Activated CD4-positive, alpha-beta memory T cell treated with anti-CD3 and anti-CD28 coated beads for 36 hours (primary cell): ENCODE measurements around the gene CCDC43. TPM values are rescaled to one million over a fixed set of nuclear protein-coding genes. Genes with fewer than 3 reads are reported as not detected.
"Not testable (repeated sequence)": the region's sequence is repeated elsewhere in the genome, so short reads cannot be mapped to it uniquely, and the experiment has no call there.

Experiments
- CTCF ChIA-PET: fragments of 350-600 bp; sonication (Branson Sonifier 250); formaldehyde crosslinking; loops from one replicate; lab custom pipeline; 2021; ENCODE audit warnings: antibody characterized with exemption, inconsistent platforms; lab: Charles Lee
- POLR2A ChIA-PET: fragments of 350-600 bp; sonication (Branson Sonifier 250); formaldehyde crosslinking; loops from one replicate; lab custom pipeline; 2021; ENCODE audit warnings: antibody characterized with exemption; lab: Charles Lee
- DNase-seq: peaks from one replicate; pipeline ENCODE4 v3.0.0-alpha.2; 2020
- H3K27ac Mint-ChIP-seq: one replicate; pipeline ENCODE4 v1.8.0; 2021; ENCODE audit warnings: mixed read lengths
- H3K27me3 Mint-ChIP-seq: one replicate; pipeline ENCODE4 v1.8.0; 2021; ENCODE audit warnings: mixed read lengths
- H3K36me3 Mint-ChIP-seq: one replicate; pipeline ENCODE4 v1.8.0; 2021; ENCODE audit warnings: mixed read lengths
- H3K4me1 Mint-ChIP-seq: one replicate; pipeline ENCODE4 v1.8.0; 2021; ENCODE audit warnings: low read depth, mixed read lengths
- H3K4me3 Mint-ChIP-seq: one replicate; pipeline ENCODE4 v1.8.0; 2021; ENCODE audit warnings: mild to moderate bottlenecking, mixed read lengths
- H3K9me3 Mint-ChIP-seq: one replicate; pipeline ENCODE4 v1.8.0; 2021; ENCODE audit warnings: mixed read lengths
- intact Hi-C: fragments of 100-400 bp; cut with micrococcal nuclease; formaldehyde crosslinking; loops from one replicate; pipeline ENCODE4 v1.15.1; 2023
- total RNA-seq, 2 experiments: library from RNA; stranded (reverse); gene quantifications; one replicate each; pipeline ENCODE4 v1.2.3, GENCODE V29; 2021

Gene CCDC43
- total RNA-seq, 2 experiments from 2014 or later: 26.4 to 27.7 TPM

GRCh38 chr17:44700288-44700687 lies 10.7 kb upstream of the CCDC43 start:
- H3K4me3 Mint-ChIP-seq, POLR2A ChIA-PET: not testable (repeated sequence)

DNA sequence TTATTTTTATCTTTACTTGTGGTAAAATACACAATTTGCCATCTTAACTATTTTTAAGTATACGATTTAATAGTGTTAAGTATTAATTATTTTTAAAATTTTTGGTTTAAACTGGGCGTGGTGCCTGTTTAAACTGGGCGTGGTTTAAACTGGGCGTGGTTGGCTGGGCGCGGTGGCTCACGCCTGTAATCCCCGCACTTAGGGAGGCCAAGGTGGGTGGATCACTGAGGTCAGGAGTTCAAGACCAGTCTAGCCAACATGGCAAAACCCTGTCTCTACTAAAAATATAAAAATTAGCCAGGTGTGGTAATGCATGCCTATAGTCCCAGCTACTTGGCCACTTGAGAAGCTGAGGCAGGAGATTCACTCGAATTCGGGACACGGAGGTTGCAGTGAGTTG lies 4.0 kb upstream of the CCDC43 start:
- Mint-ChIP-seq H3K36me3 (peaks cover 2% of the 10 kb centered on the region), H3K9me3 (no peaks in the 10 kb centered on the region), H3K27me3 (peaks cover 1% of the 10 kb centered on the region), H3K4me1 (peaks cover 17% of the 10 kb centered on the region), H3K27ac (no peak overlapping the region), H3K4me3 (no peak overlapping the region)
- DNase-seq: no peak
- ChIA-PET CTCF (interaction anchor here (1.1 kb wide), 1 partner anchor 160 kb away, joined by 4 read pairs; no protein-coding TSS in a partner anchor), POLR2A (interaction anchor here (0.6 kb wide), 1 partner anchor 760 kb away, joined by 4 read pairs; no protein-coding TSS in a partner anchor)
- intact Hi-C loops: no loop called here

More at GRCh38 chr17:44700288-44700687, 10.7 kb upstream of the CCDC43 start:
- DNase-seq, H3K27ac Mint-ChIP-seq, H3K9me3 Mint-ChIP-seq, intact Hi-C loops, H3K36me3 Mint-ChIP-seq, H3K27me3 Mint-ChIP-seq, H3K4me1 Mint-ChIP-seq: not testable (repeated sequence)
- CTCF ChIA-PET: interaction anchor here (0.9 kb wide), 1 partner anchor 9 kb away, joined by 3 read pairs; no protein-coding TSS in a partner anchor

- peak; percentile 38 for DNase-seq
- H3K27me3 Mint-ChIP-seq, H3K27ac Mint-ChIP-seq, H3K9me3 Mint-ChIP-seq, H3K36me3 Mint-ChIP-seq, intact Hi-C loops: not testable (repeated sequence)
- Mint-ChIP-seq H3K4me3 (peak overlapping the region; percentile 35), H3K4me1 (peaks cover 28% of the 10 kb centered on the region)
- CTCF ChIA-PET: interaction anchor here (0.8 to 2.9 kb wide), 5 partner anchors 10 to 158 kb away, joined by 3 to 10 read pairs (median 3); partner anchors contain the start of gene DBF4B
- POLR2A ChIA-PET: interaction anchor here (0.8 to 2.0 kb wide), 2 partner anchors 9 to 18 kb away, joined by 3 to 8 read pairs; partner anchors contain the start of gene DBF4B
Observed at GRCh38 chr17:44690746-44691306, 1.2 kb upstream of the CCDC43 start.

- H3K4me3 Mint-ChIP-seq: peak overlapping the region; percentile 99
- intact Hi-C loops: loop anchor here (1.0 kb wide), 1 partner anchor 19 kb away; the partner anchor contains the start of gene DBF4B
- H3K9me3 Mint-ChIP-seq: no peaks in the 10 kb centered on the region
- H3K27ac Mint-ChIP-seq: peak overlapping the region; percentile 67
- CTCF ChIA-PET: interaction anchor here (0.5 to 2.9 kb wide), 3 partner anchors 17 to 155 kb away, joined by 3 to 10 read pairs (median 3); partner anchors contain the start of gene DBF4B
- peaks cover 28% of the 10 kb centered on the region for H3K4me1 Mint-ChIP-seq
- POLR2A ChIA-PET: interaction anchor here (0.8 to 1.4 kb wide), 2 partner anchors 19 to 210 kb away, joined by 3 to 4 read pairs; partner anchors contain the start of genes DBF4B and EFTUD2
- no peaks in the 10 kb centered on the region for H3K27me3 Mint-ChIP-seq
- DNase-seq: peak; percentile 10
- peaks cover 3% of the 10 kb centered on the region for H3K36me3 Mint-ChIP-seq
Observed at GRCh38 chr17:44688675-44689476, 700 bp downstream of the CCDC43 start.

DNA sequence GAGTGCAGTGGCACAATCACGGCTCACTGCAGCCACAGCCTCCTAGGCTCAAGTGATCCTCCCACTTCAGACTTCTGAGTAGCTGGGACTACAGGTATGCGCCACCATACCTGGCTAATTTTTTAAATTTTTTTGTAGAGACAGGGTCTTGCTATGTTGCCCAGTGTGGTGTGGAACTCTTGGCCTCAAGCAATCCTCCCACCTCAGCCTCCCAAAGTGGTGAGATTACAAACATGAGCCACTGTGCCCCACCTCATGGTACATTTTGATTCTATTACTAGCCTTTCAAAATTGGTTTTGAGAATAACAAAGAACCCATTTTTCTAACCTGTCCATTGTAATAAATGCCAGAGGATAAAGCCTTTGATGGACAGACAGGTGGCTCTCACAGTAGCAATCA lies 1.4 kb downstream of the CCDC43 start:
- Mint-ChIP-seq H3K4me3 (peak overlapping the region; percentile 99), H3K27me3 (no peaks in the 10 kb centered on the region), H3K36me3 (peaks cover 10% of the 10 kb centered on the region), H3K9me3 (no peaks in the 10 kb centered on the region), H3K4me1 (peaks cover 32% of the 10 kb centered on the region), H3K27ac (no peak overlapping the region)
- CTCF ChIA-PET: interaction anchor here (0.5 to 1.1 kb wide), 2 partner anchors 16 to 154 kb away, joined by 3 read pairs; no protein-coding TSS in a partner anchor
- intact Hi-C loops: no loop called here
- POLR2A ChIA-PET: interaction anchor here (0.8 to 1.4 kb wide), 2 partner anchors 20 to 211 kb away, joined by 3 to 4 read pairs; partner anchors contain the start of genes DBF4B and EFTUD2
- no peak for DNase-seq

DNA sequence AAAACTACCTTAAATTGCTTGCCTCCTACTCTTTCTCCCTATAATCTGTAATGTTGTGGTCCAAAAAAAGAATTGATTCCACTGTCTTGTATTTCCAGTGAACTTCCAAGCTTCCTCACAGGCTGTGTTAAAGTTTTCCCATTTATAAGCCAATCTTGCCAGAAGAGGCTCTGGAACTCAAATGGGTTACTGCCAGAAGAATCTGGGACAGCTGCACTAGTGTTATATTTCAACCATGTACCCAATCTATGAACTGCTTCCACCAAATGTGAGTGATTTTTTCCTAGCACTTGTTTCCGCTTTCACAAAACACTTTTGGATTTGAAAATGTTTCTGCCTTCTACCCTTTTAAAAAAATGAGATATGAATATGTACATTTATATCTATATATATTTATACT lies 1.8 kb downstream of the CCDC43 start:
- Mint-ChIP-seq H3K4me3 (no peak overlapping the region), H3K27ac (no peak overlapping the region), H3K4me1 (peaks cover 33% of the 10 kb centered on the region), H3K27me3 (no peaks in the 10 kb centered on the region), H3K9me3 (no peaks in the 10 kb centered on the region), H3K36me3 (peaks cover 13% of the 10 kb centered on the region)
- CTCF ChIA-PET: no interaction called here
- no peak for DNase-seq
- intact Hi-C loops: no loop called here
- POLR2A ChIA-PET: interaction anchor here (0.6 kb wide), 1 partner anchor 299 kb away, joined by 3 read pairs; no protein-coding TSS in a partner anchor

- DNase-seq, POLR2A ChIA-PET: not testable (repeated sequence)
Observed at GRCh38 chr17:44683303-44683702, 6.3 kb downstream of the CCDC43 start.

DNA sequence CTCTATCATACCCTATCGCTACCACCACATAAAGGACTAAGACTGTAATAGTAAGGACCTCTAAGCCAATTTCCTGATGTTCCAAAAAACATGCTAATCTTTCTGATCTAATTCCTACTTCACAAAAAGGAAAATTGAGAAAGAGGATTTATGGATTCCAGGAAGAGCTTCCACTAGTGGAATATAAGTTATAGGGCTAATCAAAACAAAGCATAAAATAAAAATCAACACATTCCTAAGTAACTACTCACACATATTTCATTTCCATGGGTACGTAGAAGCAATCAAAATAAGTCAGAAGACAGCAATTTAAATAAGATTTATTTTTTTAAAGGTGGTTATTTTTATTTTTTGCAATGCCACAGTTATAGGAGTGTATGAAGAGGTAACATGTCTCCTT lies 12.4 kb downstream of the CCDC43 start:
- ChIA-PET POLR2A (no interaction called here), CTCF (no interaction called here)
- Mint-ChIP-seq H3K4me3 (no peak overlapping the region), H3K27me3 (no peaks in the 10 kb centered on the region), H3K9me3 (no peaks in the 10 kb centered on the region), H3K36me3 (peaks cover 17% of the 10 kb centered on the region), H3K27ac (no peak overlapping the region), H3K4me1 (no peaks in the 10 kb centered on the region)
- intact Hi-C loops: no loop called here
- no peak for DNase-seq

More at GRCh38 chr17:44683303-44683702, 6.3 kb downstream of the CCDC43 start:
- CTCF ChIA-PET: interaction anchor here (1.3 kb wide), 1 partner anchor 149 kb away, joined by 3 read pairs; no protein-coding TSS in a partner anchor
- H3K9me3 Mint-ChIP-seq, H3K27me3 Mint-ChIP-seq, H3K4me3 Mint-ChIP-seq, intact Hi-C loops: not testable (repeated sequence)
- peaks cover 22% of the 10 kb centered on the region for H3K36me3 Mint-ChIP-seq
- H3K4me1 Mint-ChIP-seq: peaks cover 13% of the 10 kb centered on the region
- peak overlapping the region; percentile 49 for H3K27ac Mint-ChIP-seq

GRCh38 chr17:44673893-44674292 lies 15.7 kb downstream of the CCDC43 start:
- no peak for DNase-seq
- Mint-ChIP-seq H3K36me3 (peaks cover 8% of the 10 kb centered on the region), H3K4me3 (no peak overlapping the region), H3K9me3 (no peaks in the 10 kb centered on the region), H3K27ac (no peak overlapping the region), H3K4me1 (no peaks in the 10 kb centered on the region), H3K27me3 (no peaks in the 10 kb centered on the region)
- ChIA-PET POLR2A (no interaction called here), CTCF (interaction anchor here (0.9 kb wide), 1 partner anchor 140 kb away, joined by 4 read pairs; no protein-coding TSS in a partner anchor)
- intact Hi-C loops: no loop called here

- Mint-ChIP-seq H3K9me3 (no peaks in the 10 kb centered on the region), H3K36me3 (peaks cover 3% of the 10 kb centered on the region), H3K27ac (no peak overlapping the region), H3K27me3 (no peaks in the 10 kb centered on the region), H3K4me3 (no peak overlapping the region), H3K4me1 (no peaks in the 10 kb centered on the region)
- POLR2A ChIA-PET: no interaction called here
- no peak for DNase-seq
- intact Hi-C loops: no loop called here
- CTCF ChIA-PET: interaction anchor here (0.7 to 1.6 kb wide), 6 partner anchors 16 to 958 kb away, joined by 3 to 5 read pairs (median 4); partner anchors contain the start of gene DBF4B
Observed at GRCh38 chr17:44672479-44673093, 17.0 kb downstream of the CCDC43 start.

- no peak for DNase-seq
- ChIA-PET POLR2A (no interaction called here), CTCF (no interaction called here)
- Mint-ChIP-seq H3K4me1 (no peaks in the 10 kb centered on the region), H3K9me3 (no peaks in the 10 kb centered on the region), H3K27ac (no peak overlapping the region), H3K36me3 (no peaks in the 10 kb centered on the region), H3K27me3 (peaks cover 2% of the 10 kb centered on the region), H3K4me3 (no peak overlapping the region)
- intact Hi-C loops: no loop called here
Observed at GRCh38 chr17:44666006-44666405, 23.6 kb downstream of the CCDC43 start.
